ENCODE measurements around the gene SCNN1A.

- no peak for TF ChIP-seq CTCF (IDR thresholded peaks at IDR 0.05; ENCODE audit: poor library complexity)
- TF ChIP-seq EZH2 (IDR thresholded peaks at IDR 0.05; ENCODE audit: borderline replicate concordance), result no peak
- TF ChIP-seq EZH2phosphoT487 (IDR thresholded peaks at IDR 0.05; ENCODE audit: low read depth, severe bottlenecking, unreplicated experiment), result no peak
These were observed 69.2 kb downstream of the SCNN1A start for GRCh38 chr12:6306151-6306550.
